Ascending aorta (tissue), 2 donors: ENCODE results near the gene JAG2. TPM values are rescaled to one million over a fixed set of nuclear protein-coding genes. Genes with fewer than 3 reads are reported as not detected.
A peak's percentile ranks its signal among the peaks of the same experiment; 100 is the strongest.

Experiments used
- DNase-seq, 2 donors: peaks; one replicate each; pipeline ENCODE4 v3.0.0-alpha.2; 2019; ENCODE audit warnings: low spot score in 2 of 2
- H3K27ac ChIP-seq, 2 donors: fragments of 200-600 bp; sonication (generic); one replicate each; pipeline ENCODE4 v1.5.1; 2016 to 2017; ENCODE audit warnings: mild to moderate bottlenecking in 1 of 2
- H3K27me3 ChIP-seq: fragments of 200-600 bp; sonication (generic); one replicate; pipeline ENCODE4 v1.5.1; 2017
- H3K36me3 ChIP-seq, 2 donors: fragments of 200-600 bp; sonication (generic); one replicate each; pipeline ENCODE4 v1.5.1; 2016
- H3K4me1 ChIP-seq, 2 donors: fragments of 200-600 bp; sonication (generic); one replicate each; pipeline ENCODE4 v1.5.1; 2016 to 2017; ENCODE audit warnings: mild to moderate bottlenecking in 1 of 2
- H3K4me3 ChIP-seq, 2 donors: fragments of 200-600 bp; sonication (generic); one replicate each; pipeline ENCODE4 v1.5.1; 2016 to 2017; ENCODE audit warnings: mild to moderate bottlenecking in 1 of 2
- H3K9me3 ChIP-seq, 2 donors: fragments of 200-600 bp; sonication (generic); one replicate each; pipeline ENCODE4 v1.5.1; 2016
- intact Hi-C: fragments of 100-400 bp; cut with DNase I; formaldehyde crosslinking; loops from one replicate; pipeline ENCODE4 v1.15.1; 2023
- total RNA-seq: library from RNA; depleted of rRNA; stranded (reverse); fragments of >200 nt; gene quantifications from one replicate; pipeline ENCODE4 v1.1.0, GENCODE V29; 2016
- TF ChIP-seq, protein P1 (sequence below), 3 experiments: fragments of 200-600 bp in 2 of 3; fragments of 450-650 bp in 1 of 3; sonication (generic) in 2 of 3; IDR thresholded peaks; one replicate each; pipeline ENCODE4 v1.5.1; 2016 to 2019; ENCODE audit warnings: antibody characterized with exemption in 3 of 3, mild to moderate bottlenecking in 1 of 3, moderate library complexity in 1 of 3

The JAG2 gene
- total RNA-seq, 1 donor from 2014 or later: 35.5 TPM

DNA sequence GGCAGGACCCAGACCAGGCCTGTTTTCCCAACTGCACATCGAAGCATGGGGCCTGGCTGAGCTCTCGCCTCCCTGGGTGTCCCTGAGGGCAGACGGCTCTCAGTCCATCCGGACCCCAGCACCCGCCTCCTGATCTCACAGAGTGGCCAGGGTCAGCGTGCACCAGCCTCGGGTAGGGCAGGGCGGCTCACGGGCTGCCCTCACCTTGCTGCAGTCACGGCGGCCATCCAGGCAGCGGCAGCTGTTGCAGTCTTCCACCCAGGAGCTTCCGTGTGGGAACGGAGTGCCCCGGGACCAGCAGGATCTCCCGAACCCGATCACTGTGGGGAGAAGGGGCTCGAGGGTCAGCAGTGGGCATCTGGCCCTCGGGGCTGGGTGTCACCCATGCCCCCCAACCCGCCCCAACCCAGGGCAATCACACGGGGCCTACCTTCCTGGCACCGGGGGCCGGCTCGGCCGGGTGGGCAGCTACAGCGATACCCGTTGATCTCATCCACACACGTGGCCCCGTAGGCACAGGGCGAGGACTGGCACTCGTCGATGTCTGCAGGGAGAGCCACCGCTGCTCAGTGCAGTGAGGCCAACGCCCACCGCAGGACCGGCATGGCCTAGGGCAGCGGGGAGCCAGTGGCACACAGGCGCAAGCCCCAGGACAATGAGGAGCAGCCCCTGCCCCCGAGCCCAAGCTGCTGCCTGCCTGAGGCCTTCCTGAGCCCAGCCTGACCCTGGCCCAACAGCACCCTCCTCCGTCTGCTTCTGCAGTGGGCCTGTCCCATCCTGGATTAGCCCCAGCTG, 22.2 kb downstream of the JAG2 start:
- Histone ChIP-seq H3K4me3 (no peak overlapping the region), H3K4me1 (no peaks in the 10 kb centered on the region), H3K36me3 (peaks cover 0 to 22% of the 10 kb centered on the region in 2 donors), H3K9me3 (no peaks in the 10 kb centered on the region), H3K27ac (no peak overlapping the region), H3K27me3 (no peaks in the 10 kb centered on the region)
- intact Hi-C loops: no loop called here
- DNase-seq: no peak
- TF ChIP-seq, protein P1, sequence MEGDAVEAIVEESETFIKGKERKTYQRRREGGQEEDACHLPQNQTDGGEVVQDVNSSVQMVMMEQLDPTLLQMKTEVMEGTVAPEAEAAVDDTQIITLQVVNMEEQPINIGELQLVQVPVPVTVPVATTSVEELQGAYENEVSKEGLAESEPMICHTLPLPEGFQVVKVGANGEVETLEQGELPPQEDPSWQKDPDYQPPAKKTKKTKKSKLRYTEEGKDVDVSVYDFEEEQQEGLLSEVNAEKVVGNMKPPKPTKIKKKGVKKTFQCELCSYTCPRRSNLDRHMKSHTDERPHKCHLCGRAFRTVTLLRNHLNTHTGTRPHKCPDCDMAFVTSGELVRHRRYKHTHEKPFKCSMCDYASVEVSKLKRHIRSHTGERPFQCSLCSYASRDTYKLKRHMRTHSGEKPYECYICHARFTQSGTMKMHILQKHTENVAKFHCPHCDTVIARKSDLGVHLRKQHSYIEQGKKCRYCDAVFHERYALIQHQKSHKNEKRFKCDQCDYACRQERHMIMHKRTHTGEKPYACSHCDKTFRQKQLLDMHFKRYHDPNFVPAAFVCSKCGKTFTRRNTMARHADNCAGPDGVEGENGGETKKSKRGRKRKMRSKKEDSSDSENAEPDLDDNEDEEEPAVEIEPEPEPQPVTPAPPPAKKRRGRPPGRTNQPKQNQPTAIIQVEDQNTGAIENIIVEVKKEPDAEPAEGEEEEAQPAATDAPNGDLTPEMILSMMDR (IDR thresholded peaks at IDR 0.05): no peak

DNA sequence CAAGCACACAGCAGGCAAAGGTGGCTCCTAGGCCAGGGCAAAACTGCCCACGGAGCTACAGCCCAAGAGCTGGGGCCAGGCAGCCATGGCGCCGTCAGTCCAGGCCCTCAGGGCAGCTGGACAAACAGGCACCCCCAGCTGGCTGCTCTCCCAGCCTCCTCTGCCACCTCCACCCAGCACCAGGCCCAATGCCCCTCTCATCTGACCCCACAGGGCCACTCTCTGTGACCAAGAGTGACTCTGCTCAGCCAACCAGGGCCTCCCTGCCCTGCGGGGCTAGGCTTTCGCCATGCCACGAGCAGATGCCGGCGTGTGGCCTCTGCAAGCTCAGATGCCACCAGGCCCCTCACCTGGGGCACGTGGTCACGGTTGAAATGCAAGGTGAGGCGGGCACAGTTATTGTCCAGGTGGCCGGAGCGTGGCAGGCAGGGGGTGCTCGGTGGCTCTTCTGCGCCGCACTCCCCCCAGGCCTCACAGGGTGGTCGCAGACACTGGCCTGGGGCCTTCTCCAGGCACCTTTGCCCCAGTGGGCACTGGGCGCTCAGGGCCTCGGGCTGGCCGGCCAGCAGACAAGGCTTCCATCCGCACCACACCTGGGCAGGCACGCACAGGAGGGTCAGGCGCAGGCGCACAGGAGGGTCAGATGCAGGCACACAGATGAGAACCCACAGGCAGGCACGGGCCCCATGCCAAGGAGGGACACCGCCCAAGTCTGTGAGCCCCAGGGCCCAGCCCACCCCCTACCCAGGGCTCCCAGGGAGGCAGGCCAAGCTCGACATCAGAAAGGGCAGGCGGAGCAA, 23.0 kb downstream of the JAG2 start:
- intact Hi-C loops: no loop called here
- no peak overlapping the region for H3K4me3 ChIP-seq
- H3K9me3 ChIP-seq: no peaks in the 10 kb centered on the region
- TF ChIP-seq, protein P1 (IDR thresholded peaks at IDR 0.05): no peak
- no peak overlapping the region for H3K27ac ChIP-seq
- peak in 1 of 2 donors; percentile 1 for DNase-seq
- H3K27me3 ChIP-seq: no peaks in the 10 kb centered on the region
- peaks cover 0 to 26% of the 10 kb centered on the region in 2 donors for H3K36me3 ChIP-seq
- no peaks in the 10 kb centered on the region for H3K4me1 ChIP-seq

DNA sequence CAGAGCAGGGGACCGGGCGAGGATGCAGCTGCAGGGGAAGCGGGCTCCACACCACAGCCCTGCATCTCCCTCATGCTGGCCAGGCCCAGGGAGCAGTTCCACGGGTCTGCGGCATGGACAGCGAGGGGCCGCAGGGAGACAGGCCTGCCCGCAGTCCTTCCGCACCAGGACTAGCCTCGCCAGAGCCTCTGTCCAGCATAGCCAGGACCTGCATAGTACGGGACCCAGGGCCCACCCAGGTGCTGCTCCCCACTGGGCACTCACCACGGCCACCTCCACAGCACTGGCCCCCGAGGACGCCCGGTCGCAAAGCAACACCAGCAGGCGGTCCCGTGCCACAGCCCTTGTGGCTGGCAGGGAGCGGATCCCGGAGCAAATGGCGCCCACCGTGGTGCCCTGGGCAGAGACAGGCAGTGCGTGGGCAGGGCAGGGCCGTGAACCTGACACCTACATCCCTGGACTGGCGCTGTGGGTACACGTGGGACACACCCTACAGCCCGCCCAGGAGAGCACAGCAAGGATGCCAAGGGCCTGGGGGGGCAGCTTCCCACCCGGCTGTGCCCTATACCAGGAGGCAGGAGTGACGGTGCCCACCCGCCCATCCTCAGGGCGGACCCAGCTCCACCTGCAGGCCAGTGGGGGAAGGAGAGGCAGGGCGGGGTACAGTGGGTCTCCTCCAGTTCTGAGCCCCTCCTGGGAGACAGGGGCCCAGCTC, 23.8 kb downstream of the JAG2 start:
- H3K27me3 ChIP-seq: no peaks in the 10 kb centered on the region
- intact Hi-C loops: no loop called here
- H3K9me3 ChIP-seq: peaks cover 3% of the 10 kb centered on the region in 2 donors
- H3K36me3 ChIP-seq: peaks cover 0 to 28% of the 10 kb centered on the region in 2 donors
- peak in 1 of 2 donors; percentile 7 for DNase-seq
- TF ChIP-seq, protein P1 (IDR thresholded peaks at IDR 0.05): no peak
- H3K4me3 ChIP-seq: no peak overlapping the region
- no peak overlapping the region for H3K27ac ChIP-seq
- no peaks in the 10 kb centered on the region for H3K4me1 ChIP-seq

DNA sequence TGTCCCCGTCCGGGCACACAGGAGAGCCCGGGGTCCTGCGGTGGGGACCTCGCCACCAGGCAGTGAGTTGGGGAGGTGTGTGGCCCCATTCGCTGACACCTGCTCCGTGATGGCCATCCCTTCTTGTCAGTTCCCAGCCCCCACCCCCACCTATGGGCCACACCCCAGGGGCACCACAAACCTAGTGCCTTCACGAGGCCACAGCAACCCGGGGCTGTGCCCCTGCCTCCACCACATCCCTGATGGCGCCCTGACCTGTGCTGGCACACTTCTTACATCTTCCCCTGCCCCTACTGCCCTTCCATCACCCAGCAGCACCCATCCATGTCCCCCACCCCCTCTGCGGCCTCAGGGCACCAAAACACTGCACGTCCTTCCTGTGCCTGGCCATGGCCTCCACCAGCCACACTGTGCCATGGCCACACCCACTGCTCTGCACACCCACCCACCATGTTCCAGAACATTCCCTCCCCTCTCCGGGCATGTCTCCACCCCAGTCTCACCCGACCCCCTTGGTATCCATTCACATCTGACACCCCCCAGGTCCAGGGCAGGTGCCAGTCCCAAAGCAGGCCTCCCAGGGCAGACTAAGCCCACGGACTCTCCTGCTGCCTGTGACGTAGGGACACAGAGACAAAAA, 24.4 kb downstream of the JAG2 start:
- Histone ChIP-seq H3K27me3 (no peaks in the 10 kb centered on the region), H3K36me3 (peaks cover 0 to 28% of the 10 kb centered on the region in 2 donors), H3K9me3 (peaks cover 6 to 9% of the 10 kb centered on the region in 2 donors), H3K4me3 (no peak overlapping the region), H3K4me1 (no peaks in the 10 kb centered on the region), H3K27ac (no peak overlapping the region)
- TF ChIP-seq, protein P1 (IDR thresholded peaks at IDR 0.05): no peak
- intact Hi-C loops: no loop called here
- peak; percentile 1 to 43 for DNase-seq

DNA sequence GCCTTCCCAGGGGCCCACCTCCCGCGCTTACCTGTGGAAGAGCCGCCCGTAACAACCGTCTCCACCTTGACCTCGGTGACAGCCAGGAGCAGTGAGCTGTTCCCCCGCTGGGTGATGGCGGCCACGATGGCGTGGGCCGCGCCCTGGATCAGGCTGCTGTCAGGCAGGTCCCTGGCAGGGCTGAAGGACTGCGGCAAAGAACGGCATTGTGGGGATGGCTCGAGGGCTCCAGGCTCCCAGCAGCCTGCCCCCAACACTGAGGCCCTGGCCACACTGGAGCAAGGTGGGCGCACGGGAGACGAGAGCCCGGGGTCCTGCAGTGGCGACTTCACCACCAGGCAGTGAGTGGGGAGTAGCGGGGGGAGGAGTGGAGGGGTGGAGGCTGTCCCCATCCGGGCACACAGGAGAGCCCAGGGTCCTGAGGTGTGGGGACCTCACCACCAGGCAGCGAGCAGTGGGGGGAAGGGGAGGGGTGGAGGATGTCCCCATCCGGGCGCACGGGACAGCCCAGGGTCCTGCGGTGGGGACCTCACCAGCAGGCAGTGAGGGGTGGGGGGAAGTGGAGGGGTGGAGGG, 25.0 kb downstream of the JAG2 start:
- DNase-seq: no peak
- intact Hi-C loops: no loop called here

More for the DNA sequence above, 25.0 kb downstream of the JAG2 start:
- Histone ChIP-seq H3K27me3 (no peaks in the 10 kb centered on the region), H3K4me1 (no peaks in the 10 kb centered on the region), H3K36me3 (peaks cover 0 to 28% of the 10 kb centered on the region in 2 donors), H3K4me3 (no peak overlapping the region), H3K9me3 (peaks cover 6 to 9% of the 10 kb centered on the region in 2 donors), H3K27ac (no peak overlapping the region)
- TF ChIP-seq, protein P1 (IDR thresholded peaks at IDR 0.05): no peak
